Stomach (tissue), 4 donors: ENCODE data around the gene OR5K2.

Experiments
- POLR2A ChIP-seq, 4 donors: fragments of 450-650 bp; IDR thresholded peaks; one replicate each; pipeline ENCODE4 v1.6.1; 2016; ENCODE audit warnings: antibody characterized with exemption in 4 of 4, control low read depth in 2 of 4, mild to moderate bottlenecking in 1 of 4, moderate library complexity in 1 of 4
- TF ChIP-seq, protein P1 (sequence below), 7 experiments: fragments of 450-650 bp in 4 of 7; fragments of 200-600 bp in 3 of 7; sonication (generic) in 3 of 7; IDR thresholded peaks; one replicate each; pipeline ENCODE4 v1.5.1; 2016 to 2019; ENCODE audit warnings: antibody characterized with exemption in 7 of 7, control low read depth in 2 of 7, mild to moderate bottlenecking in 1 of 7

DNA sequence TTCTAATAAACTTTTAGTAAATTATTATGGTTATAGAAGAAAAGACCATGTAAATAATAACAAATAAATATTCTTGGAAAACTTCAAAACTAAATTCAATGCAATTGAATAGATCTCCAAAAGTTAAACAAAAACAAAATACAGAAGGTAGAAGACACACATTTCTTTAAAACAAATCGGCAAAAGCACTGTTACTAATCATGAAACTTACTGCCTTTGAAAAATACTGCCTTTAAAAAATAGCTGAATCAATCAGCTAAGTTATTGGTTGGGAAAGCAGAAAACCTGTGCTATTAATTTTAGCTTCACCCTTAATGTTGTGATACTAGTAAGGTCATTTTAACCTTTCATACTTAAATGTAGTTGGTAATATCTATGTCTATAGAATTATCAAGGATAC, 37.3 kb downstream of the OR5K2 start:
- TF ChIP-seq, protein P1, sequence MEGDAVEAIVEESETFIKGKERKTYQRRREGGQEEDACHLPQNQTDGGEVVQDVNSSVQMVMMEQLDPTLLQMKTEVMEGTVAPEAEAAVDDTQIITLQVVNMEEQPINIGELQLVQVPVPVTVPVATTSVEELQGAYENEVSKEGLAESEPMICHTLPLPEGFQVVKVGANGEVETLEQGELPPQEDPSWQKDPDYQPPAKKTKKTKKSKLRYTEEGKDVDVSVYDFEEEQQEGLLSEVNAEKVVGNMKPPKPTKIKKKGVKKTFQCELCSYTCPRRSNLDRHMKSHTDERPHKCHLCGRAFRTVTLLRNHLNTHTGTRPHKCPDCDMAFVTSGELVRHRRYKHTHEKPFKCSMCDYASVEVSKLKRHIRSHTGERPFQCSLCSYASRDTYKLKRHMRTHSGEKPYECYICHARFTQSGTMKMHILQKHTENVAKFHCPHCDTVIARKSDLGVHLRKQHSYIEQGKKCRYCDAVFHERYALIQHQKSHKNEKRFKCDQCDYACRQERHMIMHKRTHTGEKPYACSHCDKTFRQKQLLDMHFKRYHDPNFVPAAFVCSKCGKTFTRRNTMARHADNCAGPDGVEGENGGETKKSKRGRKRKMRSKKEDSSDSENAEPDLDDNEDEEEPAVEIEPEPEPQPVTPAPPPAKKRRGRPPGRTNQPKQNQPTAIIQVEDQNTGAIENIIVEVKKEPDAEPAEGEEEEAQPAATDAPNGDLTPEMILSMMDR (IDR thresholded peaks at IDR 0.05): no peak
- TF ChIP-seq POLR2A (IDR thresholded peaks at IDR 0.05): no peak
